Stimulated activated CD4-positive, alpha-beta T cell treated with anti-CD3 and anti-CD28 coated beads, TNF-alpha, amount 100 ng/mL, for 1 hour (primary cell): ENCODE results near the gene CD226.
"Not testable (repeated sequence)": the region's sequence is repeated elsewhere in the genome, so short reads cannot be mapped to it uniquely, and the experiment has no call there.

ENCODE experiments used
- DNase-seq, 3 donors: peaks; one replicate each; pipeline ENCODE4 v3.0.0-alpha.2; 2020; ENCODE audit warnings: low read depth in 3 of 3, low spot score in 1 of 3

Gene CD226

DNA sequence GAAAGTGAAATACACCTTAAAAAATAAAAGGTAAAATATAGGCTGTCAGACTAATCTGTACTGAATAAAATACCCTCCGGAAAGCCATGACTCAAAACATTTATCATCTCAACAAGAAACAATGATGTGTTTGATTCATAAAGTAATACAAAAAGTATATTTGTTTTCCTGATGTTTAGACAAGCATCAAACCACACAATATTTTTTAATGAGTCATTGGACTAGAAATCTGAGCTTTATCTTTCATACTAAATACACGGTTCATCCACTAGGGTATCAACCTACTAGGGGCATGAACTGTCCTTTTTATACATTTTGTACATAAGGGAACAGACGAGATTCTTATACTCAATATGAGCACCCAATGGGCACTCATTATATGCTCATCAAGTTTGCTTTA lies 31.3 kb downstream of the CD226 start:
- no peak for DNase-seq

DNA sequence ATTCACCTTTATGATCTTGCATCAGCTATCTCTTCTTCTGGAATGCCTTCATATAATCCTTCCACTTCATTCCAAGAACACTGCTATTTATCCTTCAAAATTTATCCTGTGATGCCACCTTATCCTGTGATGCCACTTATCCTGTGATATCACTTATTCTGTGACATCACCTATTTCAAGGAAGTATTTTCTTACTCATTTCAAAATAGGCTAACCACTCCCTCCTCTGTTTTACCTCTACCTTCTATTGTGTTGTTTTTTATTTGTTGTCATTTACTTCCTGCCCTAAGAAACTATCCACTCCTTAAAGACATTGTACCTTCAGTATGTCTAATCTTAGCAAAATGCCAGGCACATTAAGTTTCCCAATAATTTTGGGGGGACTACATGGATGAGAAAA lies 38.8 kb downstream of the CD226 start:
- DNase-seq: no peak

DNA sequence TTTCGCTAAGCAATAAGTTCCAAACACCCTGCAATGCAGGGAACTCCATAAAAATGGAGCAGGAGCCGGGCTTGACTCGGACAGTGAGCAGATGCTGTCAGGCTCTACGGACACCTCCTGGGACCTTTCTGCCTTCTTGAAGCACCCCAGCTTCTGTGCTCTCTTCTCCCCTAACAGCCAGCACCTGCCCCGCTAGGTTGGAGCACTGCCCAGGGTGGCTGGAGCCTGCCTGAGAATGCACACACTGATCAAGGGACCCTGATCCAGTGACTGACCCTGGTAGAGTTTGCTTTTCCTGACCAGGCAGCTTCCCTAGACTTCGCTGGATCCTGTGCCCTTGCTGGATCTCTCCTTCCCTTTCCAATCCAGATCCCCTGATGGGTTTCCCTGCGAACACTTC lies 40.9 kb downstream of the CD226 start:
- DNase-seq: no peak

DNA sequence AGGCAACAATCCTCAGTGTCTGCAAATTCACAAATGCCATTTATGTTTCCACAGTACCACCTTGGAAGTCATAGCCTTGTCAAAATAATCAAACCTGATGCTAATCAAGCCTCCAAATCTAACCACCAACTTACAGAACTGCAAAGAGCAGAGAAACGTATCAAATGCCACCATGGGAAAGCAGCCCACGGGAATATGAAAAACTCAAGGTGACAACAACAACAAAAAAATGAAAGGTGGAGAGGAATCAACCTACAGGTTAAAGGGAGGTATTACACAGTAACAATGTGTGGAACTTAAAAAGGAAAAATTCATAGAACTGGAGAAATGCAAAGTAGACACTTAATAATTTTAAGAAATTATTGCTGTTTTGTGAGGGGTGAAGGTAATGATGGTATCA lies 46.7 kb downstream of the CD226 start:
- no peak for DNase-seq

DNA sequence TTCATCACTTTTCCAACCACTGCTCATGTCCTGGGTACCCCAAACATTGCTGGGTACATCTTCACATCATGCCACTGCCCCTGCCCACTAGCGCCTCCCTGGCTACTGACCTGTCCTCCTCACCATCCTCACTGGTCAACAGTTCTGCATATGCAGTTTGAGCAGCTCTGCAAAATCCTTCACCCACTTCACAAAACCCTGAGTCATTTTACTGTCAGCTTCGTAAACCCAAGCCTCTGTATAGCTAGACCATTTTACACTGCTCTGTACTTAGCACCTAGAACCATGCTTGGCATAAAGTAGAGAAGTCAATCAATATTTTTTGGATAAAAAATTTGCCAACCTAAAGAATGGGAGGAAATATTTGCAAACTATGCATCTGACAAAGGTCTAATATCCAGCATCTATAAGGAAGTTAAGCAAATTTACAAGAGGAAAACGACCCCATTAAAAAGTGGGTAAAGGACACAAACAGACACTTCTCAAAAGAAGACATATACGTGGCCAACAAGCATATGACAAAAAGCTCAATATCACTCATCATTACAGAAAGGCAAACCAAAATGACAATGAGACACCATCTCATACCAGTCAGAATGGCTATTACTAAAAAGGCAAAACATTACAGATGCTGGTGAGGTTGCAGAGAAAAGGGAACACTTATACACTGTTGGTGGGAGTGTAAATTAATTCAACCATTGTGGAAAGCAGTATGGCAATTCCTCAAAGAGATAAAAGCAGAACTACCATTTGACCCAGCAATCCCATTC lies 48.3 kb downstream of the CD226 start:
- DNase-seq: not testable (repeated sequence)

DNA sequence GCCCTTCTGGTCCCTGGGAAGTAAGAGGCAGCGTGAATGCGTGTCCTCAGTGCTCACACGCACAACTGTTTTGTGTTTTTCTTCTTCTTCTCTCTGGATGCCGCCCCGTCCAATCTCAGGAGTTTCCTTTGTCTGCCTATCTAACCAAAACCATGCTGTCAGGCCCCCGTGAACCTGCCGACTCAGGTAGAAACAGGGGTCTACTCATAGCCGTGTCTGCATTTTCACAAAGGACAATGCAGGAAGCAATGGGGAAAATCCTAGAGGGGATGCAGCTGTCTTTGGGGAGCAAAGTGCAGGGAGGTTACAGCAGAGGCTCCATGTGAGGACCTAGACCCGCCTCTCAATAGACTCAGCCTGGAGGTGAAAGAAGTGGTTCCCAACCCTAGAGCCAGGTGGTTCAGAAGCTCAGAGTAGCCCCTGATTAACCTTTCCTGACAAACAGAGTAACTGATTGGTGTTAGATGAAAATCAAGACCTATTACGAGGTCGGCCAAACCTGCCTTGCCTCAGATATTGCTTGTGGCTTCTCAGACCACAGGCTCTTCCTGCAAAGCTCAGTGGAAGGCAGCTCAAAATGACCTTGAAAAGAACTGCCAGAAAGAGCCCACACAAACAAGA lies 49.3 kb downstream of the CD226 start:
- DNase-seq: peak in 1 of 3 donors; percentile 8

DNA sequence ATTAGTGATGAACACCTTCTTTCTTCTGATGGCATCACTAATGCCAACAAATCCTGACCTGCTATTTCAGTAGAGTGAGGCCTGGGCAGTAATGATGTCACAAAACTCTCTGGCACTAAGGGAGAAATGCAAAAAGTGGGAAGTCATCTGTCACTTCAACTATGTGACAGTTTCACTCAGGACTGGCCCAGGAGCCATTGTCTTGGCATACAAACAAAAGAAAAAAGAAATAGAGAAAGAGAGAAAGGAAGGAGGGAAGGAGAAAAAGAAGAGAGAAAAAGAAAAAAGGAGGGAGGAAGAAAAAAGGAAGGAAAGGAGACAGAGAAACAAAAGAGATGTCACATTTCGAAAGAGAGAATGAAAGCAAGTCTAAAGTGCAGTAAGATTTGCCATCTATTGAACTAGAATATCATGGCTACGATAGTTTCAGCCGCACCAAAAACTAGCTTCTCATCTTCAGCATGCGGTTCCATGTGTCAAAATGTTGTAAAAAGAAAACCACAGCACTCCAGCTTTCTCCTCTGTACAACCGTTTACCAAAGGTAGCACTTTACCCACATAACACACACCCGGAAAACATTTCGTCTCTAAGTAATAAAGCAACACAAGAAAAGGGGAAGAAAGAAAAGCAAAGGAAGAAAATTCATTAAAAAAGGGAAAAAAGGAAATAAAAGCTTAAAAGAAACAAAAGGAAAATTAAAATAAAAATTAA lies 50.1 kb downstream of the CD226 start:
- no peak for DNase-seq

DNA sequence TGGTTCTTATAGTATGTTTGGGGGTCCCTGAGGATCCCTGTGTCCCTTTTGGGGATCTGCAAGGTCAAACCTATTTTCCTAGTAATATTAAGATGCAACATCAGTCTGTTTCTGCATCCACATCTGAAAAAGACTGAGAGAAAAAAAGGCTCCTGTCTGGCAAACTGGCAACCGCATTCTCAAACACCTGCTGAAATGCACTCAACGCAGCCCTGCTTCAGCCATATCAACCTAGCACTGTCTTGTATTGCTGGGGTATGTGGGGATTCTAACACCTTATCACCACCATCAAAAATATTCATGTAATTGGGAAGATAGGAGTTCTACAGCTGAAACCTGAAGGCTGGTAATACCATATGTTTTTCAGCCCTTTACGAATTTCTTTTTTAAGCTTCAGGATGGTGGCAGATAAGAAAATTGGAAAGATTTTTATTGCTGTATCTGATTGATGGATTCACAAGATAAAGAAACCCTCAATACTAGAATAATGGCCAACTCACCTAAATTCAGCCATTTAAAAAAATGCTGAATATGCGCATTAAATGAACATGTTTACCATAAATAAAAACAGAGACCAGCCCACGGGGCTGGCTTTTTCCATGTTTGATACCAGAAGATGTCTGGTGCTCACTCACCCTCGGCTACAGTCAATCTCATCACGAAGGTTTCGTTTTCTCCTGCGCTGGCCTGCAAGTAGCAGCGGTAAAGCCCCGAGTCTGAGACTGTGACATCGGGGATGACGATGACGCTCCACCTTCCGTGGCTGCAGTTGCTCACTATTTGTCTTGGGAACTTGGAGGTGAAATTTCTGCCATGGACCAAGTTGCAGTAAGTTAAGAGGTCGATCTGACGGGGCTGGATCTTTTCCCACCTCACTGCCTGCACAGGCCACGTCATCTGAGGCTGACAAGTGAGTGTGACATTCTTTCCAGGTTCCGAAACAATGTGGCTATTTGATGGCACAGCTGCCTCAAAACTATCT lies 52.3 kb downstream of the CD226 start:
- no peak for DNase-seq

DNA sequence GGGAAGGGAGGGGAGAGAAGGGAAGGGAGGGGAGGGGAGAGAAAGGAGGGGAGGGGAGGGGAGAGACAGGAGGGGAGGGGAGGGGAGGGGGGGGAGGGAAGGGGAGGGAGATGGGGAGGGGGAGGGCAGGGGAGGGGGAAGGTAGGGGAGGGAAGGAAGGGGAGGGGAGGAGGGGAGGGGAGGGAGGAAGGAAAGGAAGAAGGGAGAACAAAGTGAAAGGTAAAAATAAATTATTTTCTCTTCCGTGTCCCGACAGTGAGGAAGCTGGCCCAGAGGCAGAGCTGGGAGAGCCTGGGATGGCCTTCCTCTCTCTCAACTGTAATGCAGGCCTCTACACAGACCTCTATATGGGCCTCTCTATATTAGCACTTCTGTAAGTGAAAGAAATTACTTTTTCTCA lies 53.2 kb downstream of the CD226 start:
- no peak for DNase-seq

DNA sequence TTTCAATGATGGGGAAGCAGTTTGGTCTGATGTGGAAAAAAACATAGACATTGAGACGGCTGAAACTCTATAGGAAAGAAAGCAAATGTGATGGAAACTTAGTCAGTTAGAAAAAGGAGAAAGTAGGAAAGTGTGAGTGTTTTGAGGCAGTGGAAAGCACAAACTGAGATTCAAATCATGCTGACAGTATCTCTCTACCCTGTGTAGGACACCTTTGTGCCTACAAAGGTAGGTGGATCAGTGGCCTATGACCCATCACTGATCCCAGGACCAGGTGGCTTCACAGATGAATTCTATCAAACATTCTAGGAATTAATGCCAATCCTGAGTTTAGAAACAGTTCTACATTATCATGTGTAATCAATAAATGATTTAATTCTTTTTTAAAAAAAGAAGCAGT lies 57.1 kb downstream of the CD226 start:
- no peak for DNase-seq

DNA sequence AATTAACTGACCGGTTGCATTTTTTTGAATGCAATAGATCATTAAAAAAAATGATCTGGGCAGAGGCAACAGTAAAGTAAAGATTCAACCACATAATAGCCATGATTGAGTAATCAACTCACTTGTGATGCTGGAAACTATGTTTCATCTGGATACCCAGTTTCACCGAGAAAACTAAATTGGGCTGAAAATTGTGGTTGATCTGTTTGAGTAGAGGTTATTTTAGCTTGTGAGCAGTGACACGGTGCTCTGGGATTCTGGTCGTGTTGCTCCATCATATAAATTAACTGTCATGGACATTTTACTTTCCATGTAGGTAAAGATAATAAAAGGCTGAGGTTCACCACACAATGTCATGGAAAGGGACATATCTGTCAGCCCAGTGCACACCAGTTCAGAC lies 58.7 kb downstream of the CD226 start:
- no peak for DNase-seq

DNA sequence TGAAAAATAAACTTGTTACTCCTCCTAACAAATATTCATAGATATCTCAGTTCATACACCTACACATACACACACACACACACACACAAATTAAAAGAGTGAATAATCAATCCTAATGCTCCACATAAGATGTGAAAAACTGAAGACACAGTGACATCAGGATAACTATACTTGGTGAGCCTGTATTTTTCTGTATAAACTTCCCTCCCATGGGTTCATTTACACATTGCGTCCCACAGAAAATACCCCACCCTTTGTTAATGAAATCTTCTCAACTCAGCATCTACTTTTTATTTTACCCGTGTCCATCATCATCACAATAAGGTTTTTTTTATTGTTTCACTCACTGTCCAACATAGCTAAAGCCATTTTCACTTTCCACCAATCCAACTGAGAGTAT lies 60.4 kb downstream of the CD226 start:
- DNase-seq: no peak

DNA sequence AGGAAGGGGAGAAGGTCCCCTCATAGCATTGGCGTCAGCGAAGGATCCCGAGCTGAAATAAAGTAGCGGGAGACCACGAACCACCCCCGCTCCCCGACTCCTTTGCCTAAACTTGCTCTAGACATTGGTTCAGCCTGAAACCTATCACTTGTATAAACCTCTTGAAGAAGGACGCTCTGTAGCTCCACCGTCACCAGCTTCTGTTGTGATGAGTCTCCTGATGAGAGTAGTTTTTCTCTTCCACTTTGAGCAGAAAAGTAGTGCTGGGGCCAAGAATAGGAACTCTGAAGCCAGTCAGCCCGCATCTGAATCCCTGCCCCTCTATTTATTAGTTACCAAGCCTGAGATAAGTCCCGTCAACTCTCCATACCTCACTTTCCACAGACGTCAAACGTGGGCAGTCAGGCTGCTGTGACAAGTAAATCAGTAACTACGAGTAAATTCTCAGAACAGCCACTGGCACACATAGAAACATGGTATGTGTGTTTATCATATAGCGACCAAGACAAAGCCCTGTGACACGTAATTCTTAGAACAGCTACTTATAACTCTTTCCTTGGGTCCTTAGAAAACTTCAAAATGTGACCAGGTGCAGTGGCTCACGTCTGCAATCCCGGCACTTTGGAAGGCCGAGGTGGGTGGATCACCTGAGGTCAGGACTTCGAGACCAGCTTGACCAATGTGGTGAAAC lies 61.7 kb downstream of the CD226 start:
- no peak for DNase-seq

DNA sequence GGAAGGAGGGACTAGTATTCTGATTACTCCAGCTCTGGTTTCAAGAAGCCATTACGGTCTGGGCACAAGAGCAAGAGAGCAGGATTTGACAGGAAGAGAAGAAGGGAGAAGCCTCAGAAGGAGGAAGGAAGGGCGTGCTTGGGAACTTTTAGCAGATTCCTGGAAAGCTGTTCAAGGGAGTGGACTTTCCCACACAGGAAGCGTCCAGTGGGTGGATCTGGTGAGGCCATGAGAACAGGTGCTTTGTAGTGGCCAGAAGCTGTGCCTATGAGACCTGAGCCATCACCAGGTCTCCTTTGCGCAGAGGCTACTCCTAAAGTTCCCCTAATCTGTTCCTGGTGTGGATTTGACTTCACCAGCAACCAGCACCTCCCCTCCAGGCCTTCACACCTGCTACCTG lies 62.3 kb downstream of the CD226 start:
- DNase-seq: no peak

DNA sequence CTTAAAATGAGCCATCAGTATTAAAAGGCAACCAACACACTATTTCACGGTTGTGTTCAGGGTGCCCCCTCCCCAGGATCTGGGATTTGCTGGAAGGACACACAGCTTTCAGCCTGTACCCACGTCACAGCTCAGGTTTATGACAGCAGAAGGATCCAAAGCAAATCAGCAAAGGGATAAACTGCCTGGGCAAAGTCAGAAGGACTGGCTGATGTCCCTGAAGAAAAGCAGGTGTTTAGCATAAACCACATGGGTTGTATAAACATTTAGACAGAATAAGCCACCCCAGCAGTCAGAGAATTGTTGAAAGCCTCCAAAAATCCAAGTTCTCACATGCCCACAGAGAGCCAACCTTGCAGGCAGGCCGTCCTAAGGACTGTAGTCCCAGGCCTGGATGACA lies 63.9 kb downstream of the CD226 start:
- no peak for DNase-seq

DNA sequence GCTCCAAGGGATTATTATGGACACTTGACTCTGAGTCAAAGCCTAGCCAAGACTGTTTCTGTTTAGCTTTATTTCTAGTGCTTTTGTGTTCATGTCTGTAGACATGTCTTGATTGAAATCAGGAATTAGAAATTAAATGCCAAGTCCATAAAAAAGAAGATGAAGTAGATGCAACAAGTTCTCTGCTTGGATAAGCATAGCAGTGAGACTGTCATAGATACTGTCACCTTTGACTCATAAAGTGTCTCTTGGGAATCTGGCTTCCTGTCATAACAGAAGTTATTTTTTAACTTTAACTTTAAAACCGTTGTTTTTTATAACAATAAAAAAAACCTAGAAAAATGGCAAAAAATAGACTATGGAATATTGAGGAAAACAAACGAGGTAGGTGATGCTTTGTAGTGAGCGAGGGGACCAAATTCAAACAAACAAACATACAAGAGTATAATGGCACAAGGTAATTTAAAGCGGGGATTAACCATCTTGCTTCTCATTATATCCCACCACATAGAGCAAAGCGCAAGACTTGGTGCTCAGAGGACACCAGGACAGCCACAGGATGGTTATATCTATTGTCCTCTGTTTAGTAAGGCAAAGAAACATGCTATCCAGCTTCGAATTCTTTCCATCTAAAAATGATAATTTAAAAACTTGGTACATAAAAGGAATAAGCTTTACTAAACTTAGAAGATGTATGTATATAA lies 64.6 kb downstream of the CD226 start:
- DNase-seq: no peak

DNA sequence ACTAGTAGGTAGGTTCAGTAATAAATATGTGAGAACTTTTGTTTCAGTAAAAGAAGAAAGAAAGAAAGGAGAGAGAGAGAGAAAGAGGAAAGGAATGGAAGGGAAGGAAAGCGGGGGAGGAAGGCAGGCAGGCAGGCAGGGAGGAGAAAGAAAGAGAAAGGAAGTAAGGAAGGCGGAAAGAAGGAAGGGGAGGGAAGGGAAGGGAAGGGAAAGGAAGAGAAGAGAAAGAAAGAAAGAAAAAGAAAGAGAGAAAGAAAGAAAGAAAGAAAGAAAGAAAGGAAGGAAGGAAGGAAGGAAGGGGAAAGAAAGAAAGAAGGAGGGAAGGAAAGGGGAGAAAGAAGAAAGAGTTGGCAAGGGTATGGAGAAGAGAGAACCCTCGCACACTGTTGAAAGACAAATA lies 67.6 kb downstream of the CD226 start:
- DNase-seq: no peak

DNA sequence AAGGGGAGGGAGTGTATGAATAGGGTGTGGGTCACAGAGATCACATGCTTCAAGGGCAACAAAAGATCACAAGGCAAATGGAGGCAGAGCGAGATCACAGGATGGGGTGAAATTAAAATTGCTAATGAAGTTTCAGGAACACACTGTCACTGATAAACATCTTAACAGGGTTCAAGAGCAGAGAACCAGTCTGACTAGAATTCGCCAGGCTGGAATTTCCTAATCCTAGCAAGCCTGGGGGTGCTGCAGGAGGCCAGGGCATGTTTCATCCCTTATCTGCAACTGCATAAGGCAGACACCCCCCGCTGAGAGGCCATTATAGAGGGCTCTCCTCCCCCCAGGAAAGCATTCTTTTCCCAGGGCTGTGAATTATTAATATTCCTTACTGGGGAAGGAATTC lies 68.6 kb downstream of the CD226 start:
- not testable (repeated sequence) for DNase-seq

DNA sequence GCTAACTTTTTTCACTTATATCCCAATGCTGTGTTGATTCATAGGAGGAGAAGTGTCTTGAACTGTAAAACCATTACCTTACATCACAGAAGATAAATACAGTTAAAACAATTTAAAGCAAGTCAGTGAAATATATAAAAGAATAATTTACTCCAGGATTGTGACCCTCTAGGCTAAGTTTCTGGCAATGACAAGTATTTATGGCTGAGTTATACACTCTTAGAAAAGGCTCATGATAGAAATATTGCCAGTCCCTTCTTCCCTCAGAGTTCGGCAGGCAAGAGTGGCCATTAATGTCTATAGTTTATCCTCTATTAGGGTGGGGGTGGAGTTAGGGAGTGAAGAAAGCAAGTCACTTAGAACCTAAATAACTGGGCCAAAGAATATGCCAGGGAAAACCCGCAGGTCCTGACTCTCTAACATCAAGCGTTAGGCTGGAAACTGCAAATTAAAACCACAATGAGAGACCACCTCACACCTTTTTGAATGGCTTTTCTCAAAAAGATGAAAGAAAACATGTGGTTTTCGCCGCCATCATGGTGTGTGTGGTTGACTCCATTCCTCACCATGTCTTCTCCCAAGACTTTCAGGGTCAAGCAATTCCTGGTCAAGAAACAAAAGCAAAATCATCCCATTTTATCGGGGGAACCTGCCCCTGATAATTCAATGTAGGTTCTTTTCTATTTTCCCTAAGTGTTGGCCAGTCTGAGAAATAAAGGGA lies 69.3 kb downstream of the CD226 start:
- DNase-seq: no peak
